A549 treated with AZD2906 at 1 μM for 4 hours (cell line): ENCODE measurements around the gene TSSK6. TPM values are rescaled to one million over a fixed set of nuclear protein-coding genes. Genes with fewer than 3 reads are reported as not detected.

Experiments
- total RNA-seq: library from RNA; stranded (reverse); fragments of 200-300 nt; extraction: Qiagen RNA extraction; gene quantifications from 5 replicates; pipeline ENCODE4 v1.2.3, GENCODE V29; 2022

Gene TSSK6
- 1.2 to 1.8 TPM (median 1.6 TPM) in 5 replicates for total RNA-seq

GRCh38 chr19:19514881-19515641, at the start of gene TSSK6:
Gene TSSK6 (minus strand): TSS chr19:19515548. CDS start chr19:19515427, 121 bp downstream.

GRCh38 chr19:19538061-19538784, 22.9 kb upstream of the TSSK6 start, which contains the start of gene CILP2:
Gene CILP2 (plus strand): TSS chr19:19538265. CDS start chr19:19538350, 85 bp downstream.

GRCh38 chr19:19528721-19529490, 13.6 kb upstream of the TSSK6 start, which contains the start of gene YJEFN3:
Gene YJEFN3 (plus strand): TSS chr19:19528911. CDS start chr19:19528933, 22 bp downstream.

GRCh38 chr19:19515642-19516519, 533 bp upstream of the TSSK6 start, which contains the start of gene NDUFA13:
Gene NDUFA13 (plus strand): TSS chr19:19516225. CDS start chr19:19516239, 14 bp downstream.

Other genes with a start within 250 kb of the TSSK6 start
- 0.34 to 0.68 TPM (median 0.52 TPM) in 5 replicates for gene TM6SF2, start 242.2 kb downstream of the TSSK6 start, total RNA-seq
- 21.1 to 29.5 TPM (median 25.4 TPM) in 5 replicates for gene SUGP1, start 195.0 kb downstream of the TSSK6 start, total RNA-seq
- gene MAU2, start 194.7 kb downstream of the TSSK6 start, total RNA-seq = 10.9 to 14.3 TPM (median 13.0 TPM) in 5 replicates
- gene GATAD2A, start 109.9 kb downstream of the TSSK6 start, total RNA-seq = 36.6 to 42.3 TPM (median 39.9 TPM) in 5 replicates
- 149 to 172 TPM (median 159 TPM) in 5 replicates for gene NDUFA13, start 677 bp upstream of the TSSK6 start, total RNA-seq
- 1.6 to 4.0 TPM (median 2.9 TPM) in 5 replicates for gene YJEFN3, start 13.4 kb upstream of the TSSK6 start, total RNA-seq
- 0.14 to 0.32 TPM (median 0.19 TPM) in 5 replicates for gene CILP2, start 22.7 kb upstream of the TSSK6 start, total RNA-seq
- 0.93 to 2.3 TPM (median 2.2 TPM) in 5 replicates for gene PBX4, start 103.1 kb upstream of the TSSK6 start, total RNA-seq
- 2.0 to 4.7 TPM (median 4.2 TPM) in 5 replicates for gene LPAR2, start 112.7 kb upstream of the TSSK6 start, total RNA-seq
- gene GMIP, start 128.1 kb upstream of the TSSK6 start, total RNA-seq = 4.8 to 6.5 TPM (median 5.3 TPM) in 5 replicates
- 24.3 to 34.7 TPM (median 32.8 TPM) in 5 replicates for gene ATP13A1, start 148.1 kb upstream of the TSSK6 start, total RNA-seq
- 3.0 to 5.7 TPM (median 3.8 TPM) in 5 replicates for gene ZNF101, start 153.3 kb upstream of the TSSK6 start, total RNA-seq
- 1.7 to 2.6 TPM (median 1.9 TPM) in 5 replicates for gene ZNF14, start 217.6 kb upstream of the TSSK6 start, total RNA-seq